NCI-H510A (cell line): ENCODE results near the gene ZNF678.
"Not testable (repeated sequence)": the region's sequence is repeated elsewhere in the genome, so short reads cannot be mapped to it uniquely, and the experiment has no call there.

ENCODE experiments used
- DNase-seq: peaks from one replicate; lab custom pipeline; 2025; lab: John Stamatoyannopoulos, UW

Gene ZNF678

DNA sequence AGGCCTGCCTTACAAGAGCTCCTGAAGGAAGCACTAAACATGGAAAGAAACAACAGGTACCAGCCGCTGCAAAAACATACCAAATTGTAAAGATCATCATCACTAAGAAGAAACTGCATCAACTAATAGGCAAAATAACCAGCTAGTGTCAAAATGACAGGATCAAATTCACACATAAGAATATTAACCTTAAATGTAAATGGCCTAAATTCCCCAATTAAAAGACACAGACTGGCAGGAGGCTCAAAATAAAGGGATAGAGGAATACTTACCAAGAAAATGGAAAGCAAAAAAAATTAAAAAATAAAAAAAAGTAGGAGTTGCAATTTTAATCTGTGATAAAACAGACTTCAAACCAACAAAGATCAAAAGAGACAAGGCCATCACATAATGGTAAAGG lies 11.5 kb upstream of the ZNF678 start:
- not testable (repeated sequence) for DNase-seq

DNA sequence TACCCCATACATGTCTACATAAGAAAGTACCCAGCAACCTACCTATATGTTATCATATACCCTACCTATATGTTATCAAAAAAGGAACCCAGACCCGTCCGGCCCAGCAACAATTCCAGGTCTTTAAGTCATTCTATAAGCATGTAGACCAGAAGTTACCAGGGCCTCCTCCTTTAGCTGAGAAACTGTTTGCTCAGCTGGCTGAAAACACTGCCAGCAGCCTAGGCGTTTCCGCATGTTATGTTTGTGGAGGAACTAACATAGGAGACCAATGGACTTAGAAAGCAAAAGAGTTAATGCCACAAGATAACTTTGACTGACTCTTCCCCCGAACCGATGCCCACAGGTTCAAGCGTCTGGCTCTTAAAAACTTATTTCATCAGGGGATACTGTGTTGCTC lies 7.1 kb upstream of the ZNF678 start:
- no peak for DNase-seq

DNA sequence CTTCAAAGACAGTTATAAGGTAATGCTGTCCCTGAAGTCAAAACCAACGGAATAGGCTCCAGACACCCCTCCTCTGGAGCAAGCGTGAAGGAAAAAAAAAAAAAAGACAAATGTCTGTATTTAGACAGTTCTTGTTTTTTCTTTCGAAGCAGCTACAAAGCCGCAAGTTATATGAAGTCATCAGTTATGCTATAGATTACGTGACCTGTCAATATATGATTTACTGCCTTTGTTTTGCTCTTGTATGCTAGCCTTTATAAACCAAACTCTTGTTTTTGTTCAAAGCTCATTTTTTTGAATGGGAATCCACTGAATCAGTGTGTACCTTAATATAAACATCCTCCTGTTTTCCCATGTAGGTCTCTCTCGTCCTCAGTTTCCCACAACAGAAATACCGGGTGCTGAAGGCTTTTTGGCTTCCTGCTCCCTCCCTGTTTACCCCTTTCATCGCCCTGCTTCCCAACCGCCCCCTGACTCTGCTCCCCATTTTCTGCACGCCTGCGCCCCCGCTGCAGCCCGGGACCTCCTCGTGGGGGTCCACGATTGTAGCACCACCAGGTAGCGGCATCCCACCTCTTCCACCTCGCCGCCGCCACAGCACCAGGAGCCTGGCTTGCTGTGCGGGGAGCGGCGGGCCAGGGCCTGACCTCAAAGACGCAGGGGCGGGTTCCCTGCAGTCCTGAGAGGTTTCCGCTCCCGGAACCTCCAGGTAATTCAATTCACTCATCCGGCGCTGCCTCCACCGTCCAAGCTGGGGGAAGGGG lies 5.2 kb upstream of the ZNF678 start:
- DNase-seq, result no peak

DNA sequence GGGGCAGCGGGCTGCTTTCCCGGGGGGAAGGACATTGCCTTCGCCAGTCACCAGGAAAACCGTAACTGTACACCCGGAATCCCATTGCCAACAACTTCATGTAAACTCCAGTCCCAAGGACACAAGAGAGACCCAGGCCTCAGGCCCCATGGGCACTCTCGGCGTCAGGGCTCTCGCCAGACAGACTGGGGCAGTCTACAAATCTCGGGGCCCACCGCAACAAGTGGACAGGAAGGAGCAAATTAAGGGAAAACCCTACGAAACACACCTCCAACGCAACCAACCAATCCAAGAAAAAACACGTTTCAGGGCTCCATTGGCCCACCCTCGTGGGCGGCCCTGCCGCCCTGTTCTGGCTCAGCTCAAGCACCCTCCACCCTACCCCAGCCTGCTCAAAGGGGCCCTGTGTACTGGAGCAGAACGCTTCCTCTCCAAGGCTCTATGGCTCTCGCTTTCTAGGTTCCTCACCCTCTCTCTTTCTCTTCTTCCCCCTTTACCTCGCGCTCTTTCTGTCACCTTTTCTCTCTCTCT lies 4.6 kb upstream of the ZNF678 start:
- no peak for DNase-seq

DNA sequence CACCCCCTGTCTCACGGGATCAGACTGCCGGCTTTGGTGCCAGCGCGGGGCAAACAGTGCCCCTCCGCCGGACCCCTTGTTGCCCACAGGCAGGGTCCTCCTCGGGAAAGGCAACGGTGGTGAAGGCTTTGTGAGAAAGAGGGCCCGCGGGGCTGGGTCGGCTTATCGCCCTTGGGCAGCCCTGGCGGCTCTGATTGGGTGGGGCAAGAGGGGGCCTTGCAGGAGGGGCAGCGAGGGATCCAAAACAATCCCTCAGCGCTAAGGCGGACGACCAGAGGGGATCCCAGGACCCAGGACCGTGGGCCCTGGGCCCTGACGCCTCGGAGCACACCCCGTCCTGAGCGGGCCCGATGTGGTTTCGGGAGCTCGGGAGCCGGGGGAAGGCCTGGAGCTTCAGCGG lies 3.9 kb upstream of the ZNF678 start:
- no peak for DNase-seq

DNA sequence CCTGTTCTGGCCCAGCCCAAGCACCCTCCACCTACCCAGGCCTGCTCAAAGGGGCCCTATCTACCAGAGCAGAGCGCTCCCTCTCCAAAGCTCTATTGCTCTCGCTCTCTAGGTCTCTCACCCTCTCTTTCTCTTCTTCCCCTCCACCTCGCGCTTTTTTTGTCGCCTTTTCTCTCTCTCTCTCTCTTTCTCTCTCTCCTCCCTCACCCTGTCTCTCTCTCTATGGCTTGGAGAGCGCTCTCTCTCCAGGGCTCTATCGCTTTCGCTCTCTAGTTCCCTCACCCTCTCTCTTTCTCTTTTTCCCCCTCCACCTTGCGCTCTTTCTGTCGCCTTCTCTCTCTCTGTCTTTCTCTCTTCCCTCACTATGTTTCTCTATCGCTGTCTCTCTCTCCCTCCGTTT lies 3.4 kb upstream of the ZNF678 start:
- no peak for DNase-seq

DNA sequence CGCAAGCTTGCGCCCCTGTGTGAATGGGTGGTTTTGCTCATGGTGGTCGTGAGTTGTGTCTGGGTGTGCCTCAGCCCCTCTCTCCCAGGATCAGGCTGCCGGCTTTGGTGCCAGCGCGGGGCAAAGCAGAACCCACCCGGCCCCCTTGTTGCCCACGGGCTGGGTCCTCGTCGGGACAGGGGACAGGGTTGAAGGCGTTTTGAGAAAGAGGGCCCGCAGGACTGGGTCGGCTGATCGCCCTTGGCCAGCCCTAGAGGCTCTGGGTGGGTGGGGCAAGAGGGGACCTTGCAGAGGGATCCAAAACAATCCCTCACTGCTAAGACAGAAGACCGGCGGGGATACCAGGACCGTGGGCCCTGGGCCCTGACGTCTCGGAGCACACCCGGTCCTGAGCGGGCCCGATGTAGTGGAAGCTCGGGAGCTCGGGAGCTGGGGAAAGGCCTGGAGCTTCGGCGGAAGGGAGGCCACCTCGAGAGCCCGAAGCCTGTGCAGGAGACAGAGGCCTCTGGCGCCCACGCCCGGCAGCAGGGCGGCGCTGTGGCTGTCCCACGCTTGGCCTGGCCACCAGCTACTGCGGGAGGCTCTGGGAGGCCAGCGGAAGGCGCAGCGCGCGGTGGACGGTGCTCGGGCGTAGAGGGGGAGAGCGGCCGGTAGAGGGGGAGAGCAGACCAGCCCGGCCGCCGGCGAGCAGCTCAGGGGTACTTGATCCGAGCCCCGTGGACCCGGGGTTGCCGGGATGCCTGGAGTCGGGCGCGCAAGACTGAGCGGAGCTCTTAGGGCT lies 2.8 kb upstream of the ZNF678 start:
- no peak for DNase-seq

DNA sequence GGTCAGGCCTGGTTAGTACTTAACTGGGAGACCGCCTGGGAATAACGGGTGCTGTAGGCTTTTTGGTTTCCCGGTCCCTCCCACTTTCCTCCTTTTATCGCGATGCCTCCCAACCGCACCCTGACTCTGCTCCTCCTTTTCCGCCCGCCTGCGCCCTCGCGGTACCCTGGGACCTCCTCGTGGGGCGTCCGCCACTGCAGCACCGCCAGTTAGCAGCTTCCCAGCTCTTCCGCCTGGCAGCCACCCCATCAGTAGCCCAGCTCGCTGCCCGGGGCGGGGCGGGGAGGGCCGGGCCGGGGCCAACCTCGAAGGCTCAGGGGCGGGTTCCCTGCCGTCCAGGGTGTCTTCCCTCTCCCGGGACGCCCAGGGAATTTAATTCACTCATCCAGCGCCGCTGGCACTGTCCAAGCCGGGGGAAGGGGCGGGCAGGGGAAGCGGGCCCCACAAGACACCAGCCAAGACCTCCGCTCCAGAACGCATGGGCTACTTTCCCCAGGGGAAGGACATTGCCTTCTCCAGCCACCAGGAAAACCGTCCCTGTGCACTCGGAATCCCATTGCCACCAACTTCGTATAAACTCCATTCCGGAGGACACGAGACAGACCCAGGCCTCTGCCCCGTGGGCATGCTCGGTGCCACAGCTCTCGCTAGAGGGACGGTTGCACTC lies 2.0 kb upstream of the ZNF678 start:
- DNase-seq, result no peak

DNA sequence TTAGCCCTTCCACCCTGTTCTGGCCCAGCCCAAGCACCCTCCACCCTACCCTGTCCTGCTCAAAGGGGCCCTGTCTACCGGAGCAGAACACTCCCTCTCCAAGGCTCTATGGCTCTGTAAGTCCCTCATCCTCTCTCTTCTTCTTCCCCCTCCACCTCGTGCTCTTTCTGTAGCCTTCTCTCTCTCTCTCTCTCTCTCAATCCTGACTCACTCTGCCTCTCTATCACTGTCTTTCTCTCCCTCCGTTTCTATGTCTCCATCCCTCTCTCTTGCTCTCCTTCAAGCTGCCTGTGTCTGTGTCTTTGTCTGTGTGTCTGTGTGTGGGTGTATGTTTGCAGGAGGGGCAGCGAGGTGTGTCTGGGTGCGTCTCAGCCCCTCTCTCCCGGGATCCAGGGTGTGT lies 1.3 kb upstream of the ZNF678 start:
- DNase-seq, result no peak

DNA sequence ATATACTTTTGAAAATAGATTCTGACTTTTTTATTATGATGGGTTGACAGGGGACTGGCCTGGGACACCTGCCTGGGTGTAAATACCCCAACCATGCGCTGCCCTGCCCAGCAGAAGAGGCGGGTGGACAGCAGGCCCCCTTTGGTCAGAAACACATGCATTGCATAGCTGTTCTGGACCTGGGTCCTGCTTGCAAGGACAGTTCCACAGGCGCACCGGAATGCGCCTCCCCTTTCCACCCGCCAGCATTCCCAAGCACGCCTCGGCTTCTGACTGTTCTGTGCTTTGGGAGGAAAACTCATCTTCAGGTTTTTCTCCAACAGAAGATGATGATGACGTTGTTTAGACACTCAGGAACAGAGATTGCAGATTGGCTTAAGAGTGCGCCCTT lies 428 bp upstream of the ZNF678 start:
- no peak for DNase-seq

DNA sequence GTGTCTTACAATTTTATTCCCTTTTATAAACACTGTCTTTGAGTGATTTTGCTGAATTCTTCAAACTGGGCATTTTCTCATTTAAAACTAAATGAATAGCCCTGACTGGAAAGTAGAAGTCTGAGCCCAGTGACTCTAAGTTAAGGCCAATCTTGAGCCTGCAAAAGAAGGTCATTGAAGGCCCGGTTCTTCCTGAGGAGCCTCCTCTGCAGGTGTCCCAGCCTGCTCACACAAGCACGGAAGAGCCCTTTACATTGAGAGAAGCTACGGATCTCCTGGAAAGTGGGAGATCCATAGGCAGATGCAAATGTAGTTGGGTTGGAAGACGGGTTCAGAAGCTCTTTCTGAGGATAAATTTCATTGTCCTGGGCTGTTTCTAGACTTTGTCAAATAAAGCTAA lies 3.9 kb downstream of the ZNF678 start:
- DNase-seq, result no peak

DNA sequence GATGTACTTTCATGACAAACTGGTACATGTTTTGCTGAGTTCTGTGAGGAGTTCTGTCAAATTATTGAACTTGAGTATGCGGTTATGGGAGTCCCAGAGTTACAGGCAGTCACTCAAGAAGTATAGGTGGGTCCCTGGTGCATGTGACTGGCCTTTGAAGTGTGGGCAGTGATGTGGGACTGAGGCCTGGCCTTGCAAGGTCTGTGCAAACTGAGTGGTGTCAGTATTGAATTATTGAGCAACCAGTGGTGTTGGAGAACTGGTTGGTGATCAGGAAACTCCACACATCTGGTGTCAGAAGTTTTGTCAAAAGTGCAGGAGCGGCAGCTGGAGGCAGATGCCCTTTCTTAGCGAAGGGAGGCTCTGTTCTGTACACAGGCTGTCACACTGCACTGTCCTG lies 5.2 kb downstream of the ZNF678 start:
- DNase-seq, result no peak

DNA sequence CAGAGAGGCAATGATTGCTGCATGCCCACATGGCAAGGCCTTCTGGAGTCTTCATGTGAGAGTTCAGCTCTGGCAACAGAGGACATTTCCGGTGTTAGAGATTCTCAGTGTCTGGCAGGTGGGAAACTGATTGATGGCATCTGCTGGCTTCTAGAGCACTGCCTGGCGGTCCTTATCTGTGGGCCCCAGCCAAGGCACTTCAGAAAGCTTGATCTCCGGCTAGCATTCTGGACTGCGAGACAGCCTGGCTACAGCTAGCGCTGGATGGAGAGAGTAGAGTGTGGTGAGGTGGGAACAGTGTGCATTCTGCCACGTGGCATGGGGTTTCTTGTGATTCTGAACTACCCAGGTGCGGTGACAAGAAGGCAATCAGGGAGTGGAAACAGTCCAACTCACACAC lies 9.4 kb downstream of the ZNF678 start:
- no peak for DNase-seq

DNA sequence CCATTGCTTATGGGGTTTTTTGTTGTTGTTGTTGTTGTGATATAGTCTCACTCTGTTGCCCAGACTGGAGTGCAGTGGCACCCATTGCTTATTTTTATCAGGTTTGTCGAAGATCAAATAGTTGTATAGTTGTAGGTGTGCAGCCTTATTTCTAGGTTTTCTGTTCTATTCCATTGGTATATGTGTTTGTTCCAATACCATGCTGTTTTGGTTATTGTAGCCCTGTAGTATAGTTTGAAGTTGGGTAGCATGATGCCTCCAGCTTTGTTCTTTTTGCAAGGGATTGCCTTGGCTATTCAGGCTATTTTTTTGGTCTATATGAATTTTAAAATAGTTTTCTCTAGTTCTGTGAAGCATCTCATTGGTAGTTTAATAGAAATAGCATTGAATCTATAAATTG lies 11.6 kb downstream of the ZNF678 start:
- no peak for DNase-seq

DNA sequence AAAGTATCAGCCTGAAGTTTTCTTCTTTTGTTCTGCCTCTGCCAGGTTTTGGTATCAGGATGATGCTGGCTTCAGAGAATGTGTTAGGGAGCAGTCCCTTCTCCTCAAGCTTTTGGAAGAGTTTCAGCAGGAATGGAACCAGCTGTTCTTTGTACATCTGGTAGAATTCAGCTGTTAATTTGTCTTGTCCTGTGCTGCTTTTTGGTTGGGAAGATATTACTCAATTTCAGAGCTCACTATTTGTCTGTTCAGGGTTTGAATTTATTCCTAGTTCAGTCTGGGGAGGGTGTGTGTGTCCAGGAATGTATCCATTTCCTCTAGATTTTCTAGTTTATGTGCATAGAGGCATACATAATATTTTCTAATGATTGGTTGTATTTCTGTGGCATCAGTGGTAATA lies 12.8 kb downstream of the ZNF678 start:
- DNase-seq, result no peak

DNA sequence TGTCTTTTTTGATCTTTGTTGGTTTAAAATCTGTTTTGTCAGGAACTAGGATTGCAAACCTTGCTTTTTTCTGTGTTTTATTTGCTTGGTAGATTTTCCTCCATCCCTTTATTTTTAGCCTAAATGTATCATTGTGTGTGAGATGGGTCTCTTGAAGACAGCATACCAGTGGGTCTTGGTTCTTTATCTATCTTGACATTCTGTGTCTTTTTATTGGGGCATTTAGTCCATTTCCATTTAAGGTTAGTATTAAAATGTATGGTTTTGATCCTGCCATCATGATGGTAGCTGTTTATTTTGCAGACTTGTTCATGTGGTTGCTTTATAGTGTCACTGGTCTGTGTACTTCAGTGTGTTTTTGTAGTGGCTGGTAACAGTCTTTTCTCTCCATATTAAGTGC lies 14.1 kb downstream of the ZNF678 start:
- DNase-seq, result no peak

DNA sequence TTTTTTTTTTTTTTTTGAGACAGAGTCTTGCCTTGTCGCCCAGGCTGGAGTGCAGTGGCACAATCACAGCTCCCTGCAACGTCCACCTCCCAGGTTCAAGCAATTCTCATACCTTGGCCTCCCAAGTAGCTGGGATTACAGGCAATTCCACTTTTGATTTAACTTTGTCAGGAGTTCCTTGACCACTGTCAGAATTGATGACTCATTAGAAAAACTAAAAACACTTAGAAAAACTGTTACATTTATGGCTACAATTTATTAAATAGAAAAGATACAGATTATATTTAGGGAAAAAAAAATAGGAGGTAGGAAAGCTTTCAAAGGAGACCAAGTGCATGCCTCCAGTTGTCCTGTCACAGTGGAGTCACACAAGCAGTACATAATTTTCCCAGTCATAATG lies 20.0 kb downstream of the ZNF678 start:
- no peak for DNase-seq

DNA sequence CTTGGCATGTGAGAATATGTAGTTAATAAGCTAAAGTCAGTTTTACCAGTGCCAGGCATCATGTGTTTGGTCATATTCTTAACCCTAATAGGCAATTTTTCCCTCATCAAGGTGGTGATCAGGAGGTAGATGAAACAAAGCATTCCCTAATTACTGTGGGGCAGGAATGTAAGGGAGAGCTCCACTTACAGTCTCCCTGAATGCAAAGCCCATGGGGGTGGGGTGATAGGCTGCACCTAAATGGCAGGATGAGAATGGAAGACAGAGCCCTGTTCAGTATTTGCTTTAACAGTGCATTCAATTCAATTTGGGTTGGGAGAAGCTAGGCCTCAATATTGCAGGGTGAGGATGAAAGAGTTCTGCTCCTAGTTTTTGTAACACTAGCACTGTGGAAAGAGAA lies 23.4 kb downstream of the ZNF678 start:
- DNase-seq, result no peak

DNA sequence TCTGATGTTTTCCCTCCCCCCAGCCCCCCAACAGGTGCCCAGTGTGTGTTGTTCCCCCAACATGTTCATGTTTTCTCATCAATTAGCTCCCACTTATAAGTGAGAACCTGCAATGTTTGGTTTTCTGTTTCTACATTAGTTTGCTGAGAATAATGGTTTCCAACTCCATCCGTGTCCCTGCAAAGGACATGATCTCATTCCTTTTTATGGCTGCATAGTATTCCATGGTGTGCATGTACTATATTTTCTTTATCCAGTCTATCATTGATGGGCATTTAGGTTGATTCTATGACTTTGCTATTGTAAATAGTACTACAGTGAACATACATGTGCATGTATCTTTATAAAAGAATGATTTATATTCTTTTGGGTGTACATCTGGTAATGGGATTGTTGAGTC lies 24.6 kb downstream of the ZNF678 start:
- no peak for DNase-seq

DNA sequence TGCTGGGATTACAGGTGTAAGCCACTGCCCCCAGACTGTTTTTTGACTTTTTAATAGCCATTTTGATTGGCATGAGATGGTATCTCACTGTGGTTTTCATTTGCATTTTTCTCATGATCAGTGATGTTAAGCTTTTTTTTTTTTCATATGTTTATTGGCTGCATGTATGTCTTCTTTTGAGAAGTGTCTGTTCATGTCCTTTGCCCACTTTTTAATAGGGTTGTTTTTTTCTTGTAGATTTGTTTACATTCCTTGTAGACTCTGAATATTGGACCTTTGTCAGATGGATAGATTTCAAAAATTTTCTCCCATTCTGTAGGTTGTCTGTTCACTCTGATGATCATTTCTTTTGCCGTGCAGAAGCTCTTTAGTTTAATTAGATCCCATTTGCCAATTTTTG lies 25.4 kb downstream of the ZNF678 start:
- not testable (repeated sequence) for DNase-seq

DNA sequence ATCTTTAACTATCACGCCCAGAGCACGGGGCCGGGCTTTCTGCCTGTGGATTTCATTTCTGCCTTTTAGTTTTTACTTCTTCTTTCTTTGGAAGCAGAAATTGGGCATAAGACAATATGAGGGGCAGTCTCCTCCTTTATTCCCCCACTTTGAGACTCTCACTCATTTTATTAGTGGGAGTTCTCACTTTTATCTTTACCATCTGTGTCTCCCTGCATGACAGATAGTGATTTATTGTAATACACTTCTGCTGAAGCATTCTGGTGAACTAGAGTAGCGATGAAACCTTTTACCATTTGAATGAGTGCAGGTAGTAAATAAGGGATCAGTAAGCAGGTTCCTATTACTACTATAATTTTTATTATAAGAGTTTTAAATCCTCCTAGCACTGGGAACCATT lies 26.4 kb downstream of the ZNF678 start:
- not testable (repeated sequence) for DNase-seq

DNA sequence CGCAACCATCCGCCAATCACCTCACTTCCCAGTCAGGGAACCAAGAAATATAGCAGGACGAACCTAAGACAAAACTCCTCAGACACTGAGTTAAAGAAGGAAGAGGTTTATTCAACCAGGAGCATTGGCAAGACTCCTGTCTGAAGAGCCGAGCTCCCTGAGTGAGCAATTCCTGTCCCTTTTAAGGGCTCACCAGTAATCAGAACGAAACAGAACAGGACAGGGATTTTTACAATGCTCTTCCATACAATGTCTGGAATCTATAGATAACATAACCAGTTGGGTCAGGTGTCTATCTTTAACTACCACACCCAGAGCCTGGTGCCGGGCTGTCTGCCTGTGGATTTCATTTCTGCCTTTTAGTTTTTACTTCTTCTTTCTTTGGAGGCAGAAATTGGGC lies 32.9 kb downstream of the ZNF678 start:
- not testable (repeated sequence) for DNase-seq

DNA sequence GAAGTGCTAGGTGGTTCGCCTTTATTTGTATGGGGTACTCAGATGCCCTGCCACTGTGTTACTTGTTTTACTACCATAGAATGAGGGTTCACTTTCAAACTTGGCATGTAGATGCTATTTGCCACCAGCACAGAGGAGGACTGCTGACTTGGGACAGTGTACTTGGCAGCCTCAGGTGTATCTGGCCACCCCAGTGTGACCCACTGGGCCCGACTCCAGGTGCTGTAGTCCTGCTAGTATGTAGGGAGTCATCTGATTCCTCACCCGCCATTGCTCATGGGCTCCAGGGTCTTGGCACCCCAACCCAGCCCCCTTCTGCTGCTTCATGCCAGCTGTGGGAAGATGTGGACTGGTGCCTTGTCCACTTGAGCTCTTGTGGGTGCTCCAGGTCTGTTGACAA lies 40.0 kb downstream of the ZNF678 start:
- DNase-seq, result no peak
